Measurements from ENCODE around the gene THAP11. TPM values are rescaled to one million over a fixed set of nuclear protein-coding genes. Genes with fewer than 3 reads are reported as not detected.

The THAP11 gene
- polyA plus RNA-seq, 1 of the 3 experiments (the other 2 are of a cell fraction): 34.8 TPM

DNA sequence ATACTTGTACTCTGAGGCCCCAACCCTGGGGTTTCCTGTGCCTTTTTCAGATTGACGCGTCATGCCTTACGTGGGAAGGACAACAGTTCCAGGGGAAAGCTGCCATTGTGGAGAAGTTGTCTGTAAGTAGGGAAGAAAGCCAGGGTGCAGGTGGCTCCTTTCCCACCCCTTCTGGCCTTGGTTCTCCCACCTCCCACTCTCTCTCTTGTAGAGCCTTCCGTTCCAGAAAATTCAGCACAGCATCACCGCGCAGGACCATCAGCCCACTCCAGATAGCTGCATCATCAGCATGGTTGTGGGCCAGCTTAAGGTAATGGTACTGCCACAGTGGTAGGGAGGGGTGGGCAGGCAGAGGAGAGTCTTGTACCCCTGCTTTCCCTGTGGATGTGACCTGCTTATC is 26.2 kb downstream of the THAP11 start:
- Histone ChIP-seq H3K79me2 (ENCODE audit: insufficient read depth) (peaks cover 58% of the 10 kb centered on the region), H3K9me3 (no peaks in the 10 kb centered on the region), H3F3A (replicated peaks; ENCODE audit: insufficient read depth) (peaks cover 28% of the 10 kb centered on the region), H3K4me2 (no peak overlapping the region), H4K20me1 (ENCODE audit: insufficient read depth) (peaks cover 35% of the 10 kb centered on the region), H3K9ac (no peak overlapping the region), H3K4me3 (ENCODE audit: low read depth in 2 of 2, low read length in 1 of 2) (no peak overlapping the region), H3K27me3 (ENCODE audit: insufficient read depth) (no peaks in the 10 kb centered on the region), H3K9me2 (no peaks in the 10 kb centered on the region), H2AFZ (ENCODE audit: low read depth) (no peak overlapping the region), H3K27ac (ENCODE audit: low read depth in 2 of 2, low read length in 1 of 2) (no peak overlapping the region), H3K36me3 (replicated peaks in 1 of 2; ENCODE audit: control insufficient read depth in 1 of 2, insufficient read depth in 2 of 2, low read length in 1 of 2) (peaks cover 43 to 54% of the 10 kb centered on the region in 2 experiments), H3K4me1 (ENCODE audit: control insufficient read depth in 1 of 2, insufficient read depth in 2 of 2, low read depth in 1 of 2, low read length in 1 of 2) (peaks cover 0 to 4% of the 10 kb centered on the region in 2 experiments; a peak in 1 of 4 replicates)
- WGBS (ENCODE audit: low lambda C conversion rate): 97% methylated on average over 6 of the region's 6 CpGs
- no peak for DNase-seq
- ChIA-PET CTCF (no interaction called here), POLR2A (no interaction called here)
- TF ChIP-seq, protein P1, sequence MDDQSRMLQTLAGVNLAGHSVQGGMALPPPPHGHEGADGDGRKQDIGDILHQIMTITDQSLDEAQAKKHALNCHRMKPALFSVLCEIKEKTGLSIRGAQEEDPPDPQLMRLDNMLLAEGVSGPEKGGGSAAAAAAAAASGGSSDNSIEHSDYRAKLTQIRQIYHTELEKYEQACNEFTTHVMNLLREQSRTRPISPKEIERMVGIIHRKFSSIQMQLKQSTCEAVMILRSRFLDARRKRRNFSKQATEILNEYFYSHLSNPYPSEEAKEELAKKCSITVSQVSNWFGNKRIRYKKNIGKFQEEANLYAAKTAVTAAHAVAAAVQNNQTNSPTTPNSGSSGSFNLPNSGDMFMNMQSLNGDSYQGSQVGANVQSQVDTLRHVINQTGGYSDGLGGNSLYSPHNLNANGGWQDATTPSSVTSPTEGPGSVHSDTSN (IDR thresholded peaks at IDR 0.05): no peak
- no peak for TF ChIP-seq TCF12 (IDR thresholded peaks at IDR 0.05)
- TF ChIP-seq FOXJ3 (CRISPR knock-in tag; IDR thresholded peaks at IDR 0.05): no peak
- TF ChIP-seq RFX5 (IDR thresholded peaks at IDR 0.05; ENCODE audit: low read length): no peak
- no peak for TF ChIP-seq FOXM1 (IDR thresholded peaks at IDR 0.05; ENCODE audit: low read depth)
- no peak for TF ChIP-seq GABPA (IDR thresholded peaks at IDR 0.05; ENCODE audit: low read depth)
- TF ChIP-seq JUND (IDR thresholded peaks at IDR 0.05): no peak
- TF ChIP-seq POLR2AphosphoS5 (IDR thresholded peaks at IDR 0.05; ENCODE audit: low read depth, low read length): no peak
- no peak for TF ChIP-seq SIN3A (IDR thresholded peaks at IDR 0.05; ENCODE audit: borderline replicate concordance, low read depth, low read length)
- TF ChIP-seq NRF1 (IDR thresholded peaks at IDR 0.05; ENCODE audit: low read depth, low read length): no peak
- TF ChIP-seq, protein P2, sequence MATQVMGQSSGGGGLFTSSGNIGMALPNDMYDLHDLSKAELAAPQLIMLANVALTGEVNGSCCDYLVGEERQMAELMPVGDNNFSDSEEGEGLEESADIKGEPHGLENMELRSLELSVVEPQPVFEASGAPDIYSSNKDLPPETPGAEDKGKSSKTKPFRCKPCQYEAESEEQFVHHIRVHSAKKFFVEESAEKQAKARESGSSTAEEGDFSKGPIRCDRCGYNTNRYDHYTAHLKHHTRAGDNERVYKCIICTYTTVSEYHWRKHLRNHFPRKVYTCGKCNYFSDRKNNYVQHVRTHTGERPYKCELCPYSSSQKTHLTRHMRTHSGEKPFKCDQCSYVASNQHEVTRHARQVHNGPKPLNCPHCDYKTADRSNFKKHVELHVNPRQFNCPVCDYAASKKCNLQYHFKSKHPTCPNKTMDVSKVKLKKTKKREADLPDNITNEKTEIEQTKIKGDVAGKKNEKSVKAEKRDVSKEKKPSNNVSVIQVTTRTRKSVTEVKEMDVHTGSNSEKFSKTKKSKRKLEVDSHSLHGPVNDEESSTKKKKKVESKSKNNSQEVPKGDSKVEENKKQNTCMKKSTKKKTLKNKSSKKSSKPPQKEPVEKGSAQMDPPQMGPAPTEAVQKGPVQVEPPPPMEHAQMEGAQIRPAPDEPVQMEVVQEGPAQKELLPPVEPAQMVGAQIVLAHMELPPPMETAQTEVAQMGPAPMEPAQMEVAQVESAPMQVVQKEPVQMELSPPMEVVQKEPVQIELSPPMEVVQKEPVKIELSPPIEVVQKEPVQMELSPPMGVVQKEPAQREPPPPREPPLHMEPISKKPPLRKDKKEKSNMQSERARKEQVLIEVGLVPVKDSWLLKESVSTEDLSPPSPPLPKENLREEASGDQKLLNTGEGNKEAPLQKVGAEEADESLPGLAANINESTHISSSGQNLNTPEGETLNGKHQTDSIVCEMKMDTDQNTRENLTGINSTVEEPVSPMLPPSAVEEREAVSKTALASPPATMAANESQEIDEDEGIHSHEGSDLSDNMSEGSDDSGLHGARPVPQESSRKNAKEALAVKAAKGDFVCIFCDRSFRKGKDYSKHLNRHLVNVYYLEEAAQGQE (IDR thresholded peaks at IDR 0.05; ENCODE audit: low read depth, low read length): no peak
- no peak for TF ChIP-seq NFIC (IDR thresholded peaks at IDR 0.05; ENCODE audit: borderline replicate concordance)
- no peak for TF ChIP-seq ELF1 (IDR thresholded peaks at IDR 0.05)
- TF ChIP-seq MXI1 (IDR thresholded peaks at IDR 0.05; ENCODE audit: low read depth, low read length): no peak
- no peak for TF ChIP-seq SMC3 (IDR thresholded peaks at IDR 0.05; ENCODE audit: low read depth, low read length)
- TF ChIP-seq, protein P3, sequence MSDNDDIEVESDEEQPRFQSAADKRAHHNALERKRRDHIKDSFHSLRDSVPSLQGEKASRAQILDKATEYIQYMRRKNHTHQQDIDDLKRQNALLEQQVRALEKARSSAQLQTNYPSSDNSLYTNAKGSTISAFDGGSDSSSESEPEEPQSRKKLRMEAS (IDR thresholded peaks at IDR 0.05; ENCODE audit: low read depth): no peak
- TF ChIP-seq, protein P4, sequence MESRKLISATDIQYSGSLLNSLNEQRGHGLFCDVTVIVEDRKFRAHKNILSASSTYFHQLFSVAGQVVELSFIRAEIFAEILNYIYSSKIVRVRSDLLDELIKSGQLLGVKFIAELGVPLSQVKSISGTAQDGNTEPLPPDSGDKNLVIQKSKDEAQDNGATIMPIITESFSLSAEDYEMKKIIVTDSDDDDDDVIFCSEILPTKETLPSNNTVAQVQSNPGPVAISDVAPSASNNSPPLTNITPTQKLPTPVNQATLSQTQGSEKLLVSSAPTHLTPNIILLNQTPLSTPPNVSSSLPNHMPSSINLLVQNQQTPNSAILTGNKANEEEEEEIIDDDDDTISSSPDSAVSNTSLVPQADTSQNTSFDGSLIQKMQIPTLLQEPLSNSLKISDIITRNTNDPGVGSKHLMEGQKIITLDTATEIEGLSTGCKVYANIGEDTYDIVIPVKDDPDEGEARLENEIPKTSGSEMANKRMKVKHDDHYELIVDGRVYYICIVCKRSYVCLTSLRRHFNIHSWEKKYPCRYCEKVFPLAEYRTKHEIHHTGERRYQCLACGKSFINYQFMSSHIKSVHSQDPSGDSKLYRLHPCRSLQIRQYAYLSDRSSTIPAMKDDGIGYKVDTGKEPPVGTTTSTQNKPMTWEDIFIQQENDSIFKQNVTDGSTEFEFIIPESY (IDR thresholded peaks at IDR 0.05; ENCODE audit: borderline replicate concordance, low read depth): no peak
- no peak for TF ChIP-seq CHD2 (IDR thresholded peaks at IDR 0.05; ENCODE audit: low read length, partially characterized antibody)
- TF ChIP-seq RXRA (IDR thresholded peaks at IDR 0.05; ENCODE audit: borderline replicate concordance, low read depth): no peak
